IPS-18c (cell line): Measurements from ENCODE around the gene ZGLP1.
A peak's percentile ranks its signal among the peaks of the same experiment; 100 is the strongest.
"Not testable (repeated sequence)": the region's sequence is repeated elsewhere in the genome, so short reads cannot be mapped to it uniquely, and the experiment has no call there.

ENCODE experiments used
- H3K4me3 ChIP-seq: 2 replicates; pipeline ENCODE4 v1.7.0; 2013; ENCODE audit warnings: low read depth, mild to moderate bottlenecking, low read length, moderate library complexity; ENCODE audit not compliant: insufficient read depth
- H3K9me3 ChIP-seq: one replicate; pipeline ENCODE4 v1.6.1; 2013; ENCODE audit warnings: mild to moderate bottlenecking, low read length, moderate library complexity; ENCODE audit not compliant: control insufficient read depth, insufficient read depth

The ZGLP1 gene

GRCh38 chr19:10309423-10309822, at the start of gene ZGLP1:
ZGLP1 (minus strand) TSS chr19:10309815.
- H3K9me3 ChIP-seq, result no peaks in the 10 kb centered on the region
- H3K4me3 ChIP-seq, result no peak within 1 kb of the TSS

- H3K9me3 ChIP-seq, result no peaks in the 10 kb centered on the region
Observed at GRCh38 chr19:10356431-10356830, 46.8 kb upstream of the ZGLP1 start.

GRCh38 chr19:10353793-10354391, 44.3 kb upstream of the ZGLP1 start:
- no peaks in the 10 kb centered on the region for H3K9me3 ChIP-seq
- H3K4me3 ChIP-seq, result peak overlapping the region; percentile 61

More at GRCh38 chr19:10356431-10356830, 46.8 kb upstream of the ZGLP1 start:
- H3K4me3 ChIP-seq, result no peak overlapping the region

- H3K4me3 ChIP-seq, result peak overlapping the region; percentile 61
Observed at GRCh38 chr19:10352764-10353671, 43.4 kb upstream of the ZGLP1 start.

GRCh38 chr19:10346509-10346908, 36.9 kb upstream of the ZGLP1 start:
- H3K9me3 ChIP-seq, result no peaks in the 10 kb centered on the region
- H3K4me3 ChIP-seq, result no peak overlapping the region

More at GRCh38 chr19:10352764-10353671, 43.4 kb upstream of the ZGLP1 start:
- H3K9me3 ChIP-seq, result no peaks in the 10 kb centered on the region

- Histone ChIP-seq H3K9me3 (no peaks in the 10 kb centered on the region), H3K4me3 (no peak overlapping the region)
Observed at GRCh38 chr19:10344780-10345179, 35.2 kb upstream of the ZGLP1 start.

- H3K4me3 ChIP-seq, result no peak overlapping the region
- H3K9me3 ChIP-seq, result no peaks in the 10 kb centered on the region
Observed at GRCh38 chr19:10343495-10343894, 33.9 kb upstream of the ZGLP1 start.

GRCh38 chr19:10339977-10340376, 30.4 kb upstream of the ZGLP1 start:
- Histone ChIP-seq H3K4me3 (no peak overlapping the region), H3K9me3 (no peaks in the 10 kb centered on the region)

- Histone ChIP-seq H3K4me3 (no peak within 1 kb of the TSS), H3K9me3 (no peaks in the 10 kb centered on the region)
Observed at GRCh38 chr19:10339380-10339960, 29.9 kb upstream of the ZGLP1 start, which contains the start of gene ICAM3. ICAM3 (minus strand) TSS chr19:10339624; CDS start chr19:10339614, 10 bp downstream.

- H3K4me3 ChIP-seq, result no peak overlapping the region
- H3K9me3 ChIP-seq, result no peaks in the 10 kb centered on the region
Observed at GRCh38 chr19:10338940-10339339, 29.3 kb upstream of the ZGLP1 start.

GRCh38 chr19:10336725-10337124, 27.1 kb upstream of the ZGLP1 start:
- H3K9me3 ChIP-seq, H3K4me3 ChIP-seq: not testable (repeated sequence)

GRCh38 chr19:10335352-10335985, 25.9 kb upstream of the ZGLP1 start:
- no peaks in the 10 kb centered on the region for H3K9me3 ChIP-seq
- 0 out of 2 replicates have a peak overlapping the region, but pooled peaks have one; percentile 9 for H3K4me3 ChIP-seq

GRCh38 chr19:10334588-10335351, 25.2 kb upstream of the ZGLP1 start:
- Histone ChIP-seq H3K4me3 (peak overlapping the region; percentile 95), H3K9me3 (no peaks in the 10 kb centered on the region)

GRCh38 chr19:10333758-10334587, 24.4 kb upstream of the ZGLP1 start:
- Histone ChIP-seq H3K9me3 (no peaks in the 10 kb centered on the region), H3K4me3 (peak overlapping the region; percentile 95)

- H3K4me3 ChIP-seq, result peak within 1 kb of the TSS; percentile 95
Observed at GRCh38 chr19:10332965-10333757, 23.5 kb upstream of the ZGLP1 start, which contains the start of gene RAVER1. RAVER1 (minus strand) TSS chr19:10333529; CDS start chr19:10333507, 22 bp downstream.

More at GRCh38 chr19:10332965-10333757, 23.5 kb upstream of the ZGLP1 start, which contains the start of gene RAVER1:
- H3K9me3 ChIP-seq, result no peaks in the 10 kb centered on the region
